ENCODE data around the gene WWTR1.

The WWTR1 gene

DNA sequence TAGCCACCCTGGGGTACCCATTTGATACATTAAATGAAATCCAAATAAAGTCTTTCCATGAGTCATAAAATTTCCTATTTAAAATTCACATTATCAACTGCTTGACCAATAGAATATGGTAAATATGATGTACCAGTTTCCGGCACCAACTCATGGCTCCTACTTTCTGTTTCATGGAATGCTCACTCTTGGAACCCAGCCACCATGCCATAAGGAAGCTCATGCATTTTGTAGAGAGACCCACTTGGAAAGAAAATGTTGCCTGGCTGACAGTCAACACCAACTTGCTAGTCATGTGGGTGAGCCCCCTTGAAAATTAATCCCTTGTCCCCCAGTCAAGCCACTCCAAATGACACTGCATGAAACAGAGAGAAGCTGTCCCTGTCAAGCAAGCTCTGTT is 57.2 kb downstream of the WWTR1 start:
- Histone ChIP-seq H3K27ac (peak overlapping the region in 1 of 2 donors; percentile 37), H3K4me3 (no peak overlapping the region)
- DNase-seq (ENCODE audit: low spot score), result no peak
- TF ChIP-seq, protein P1, sequence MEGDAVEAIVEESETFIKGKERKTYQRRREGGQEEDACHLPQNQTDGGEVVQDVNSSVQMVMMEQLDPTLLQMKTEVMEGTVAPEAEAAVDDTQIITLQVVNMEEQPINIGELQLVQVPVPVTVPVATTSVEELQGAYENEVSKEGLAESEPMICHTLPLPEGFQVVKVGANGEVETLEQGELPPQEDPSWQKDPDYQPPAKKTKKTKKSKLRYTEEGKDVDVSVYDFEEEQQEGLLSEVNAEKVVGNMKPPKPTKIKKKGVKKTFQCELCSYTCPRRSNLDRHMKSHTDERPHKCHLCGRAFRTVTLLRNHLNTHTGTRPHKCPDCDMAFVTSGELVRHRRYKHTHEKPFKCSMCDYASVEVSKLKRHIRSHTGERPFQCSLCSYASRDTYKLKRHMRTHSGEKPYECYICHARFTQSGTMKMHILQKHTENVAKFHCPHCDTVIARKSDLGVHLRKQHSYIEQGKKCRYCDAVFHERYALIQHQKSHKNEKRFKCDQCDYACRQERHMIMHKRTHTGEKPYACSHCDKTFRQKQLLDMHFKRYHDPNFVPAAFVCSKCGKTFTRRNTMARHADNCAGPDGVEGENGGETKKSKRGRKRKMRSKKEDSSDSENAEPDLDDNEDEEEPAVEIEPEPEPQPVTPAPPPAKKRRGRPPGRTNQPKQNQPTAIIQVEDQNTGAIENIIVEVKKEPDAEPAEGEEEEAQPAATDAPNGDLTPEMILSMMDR (IDR thresholded peaks at IDR 0.05), result no peak

DNA sequence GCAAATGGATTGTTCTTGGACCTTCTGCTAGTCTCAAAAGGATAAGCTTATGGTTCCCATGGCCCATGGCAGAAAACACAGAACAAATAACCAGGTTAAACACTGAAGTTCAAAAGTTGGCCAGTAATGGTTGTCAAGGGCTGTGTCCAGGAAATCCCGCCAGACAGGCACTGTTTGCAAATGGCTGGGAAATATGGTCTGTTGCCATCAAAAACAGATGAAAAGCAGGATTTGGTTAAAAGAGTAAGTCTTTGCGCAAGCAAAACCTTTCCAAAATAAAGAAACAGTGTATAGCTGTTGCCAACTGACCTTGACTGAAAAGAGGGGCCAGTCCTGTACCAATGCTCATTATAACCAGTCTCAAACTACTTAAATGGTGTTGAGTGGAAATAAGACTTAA is 58.6 kb downstream of the WWTR1 start:
- DNase-seq (ENCODE audit: low spot score), result peak; percentile 88
- H3K27ac ChIP-seq, result peak overlapping the region; percentile 29 to 79

DNA sequence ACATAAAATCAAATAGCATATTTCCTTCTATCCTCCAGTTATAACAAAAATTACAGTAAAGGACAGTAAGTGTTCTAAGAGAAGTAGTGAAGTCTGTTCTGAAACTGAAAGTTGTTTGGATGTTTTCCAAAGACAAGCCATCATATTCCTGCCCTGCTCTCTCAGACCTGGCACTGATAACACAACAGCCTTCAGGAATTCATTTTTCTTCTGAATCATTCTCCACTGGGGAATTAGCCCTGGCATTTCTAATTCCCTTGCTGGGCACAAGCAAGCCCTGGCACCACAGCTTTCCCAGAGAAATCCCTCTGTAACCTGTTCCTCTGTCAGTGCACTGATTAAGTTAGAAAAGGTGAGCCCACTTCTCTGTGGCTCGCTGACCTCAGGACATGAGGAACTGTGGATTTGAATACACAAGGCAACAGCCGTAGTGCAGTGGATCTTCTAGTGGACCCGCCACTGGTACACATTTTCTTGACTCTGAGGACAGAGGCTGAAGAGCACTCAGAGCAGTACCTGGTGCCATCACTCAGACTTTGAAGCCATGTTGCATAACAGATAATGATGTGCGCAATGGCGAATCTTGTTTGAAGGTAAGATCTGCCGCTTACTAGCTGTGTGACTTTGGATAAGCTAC is 61.6 kb downstream of the WWTR1 start:
- TF ChIP-seq, protein P1 (IDR thresholded peaks at IDR 0.05), result no peak
- Histone ChIP-seq H3K4me3 (no peak overlapping the region), H3K27ac (peak overlapping the region; percentile 33 to 77)
- no peak for DNase-seq (ENCODE audit: low spot score)

More for the DNA sequence above, 58.6 kb downstream of the WWTR1 start:
- H3K4me3 ChIP-seq, result no peak overlapping the region
- TF ChIP-seq, protein P1 (IDR thresholded peaks at IDR 0.05), result no peak

DNA sequence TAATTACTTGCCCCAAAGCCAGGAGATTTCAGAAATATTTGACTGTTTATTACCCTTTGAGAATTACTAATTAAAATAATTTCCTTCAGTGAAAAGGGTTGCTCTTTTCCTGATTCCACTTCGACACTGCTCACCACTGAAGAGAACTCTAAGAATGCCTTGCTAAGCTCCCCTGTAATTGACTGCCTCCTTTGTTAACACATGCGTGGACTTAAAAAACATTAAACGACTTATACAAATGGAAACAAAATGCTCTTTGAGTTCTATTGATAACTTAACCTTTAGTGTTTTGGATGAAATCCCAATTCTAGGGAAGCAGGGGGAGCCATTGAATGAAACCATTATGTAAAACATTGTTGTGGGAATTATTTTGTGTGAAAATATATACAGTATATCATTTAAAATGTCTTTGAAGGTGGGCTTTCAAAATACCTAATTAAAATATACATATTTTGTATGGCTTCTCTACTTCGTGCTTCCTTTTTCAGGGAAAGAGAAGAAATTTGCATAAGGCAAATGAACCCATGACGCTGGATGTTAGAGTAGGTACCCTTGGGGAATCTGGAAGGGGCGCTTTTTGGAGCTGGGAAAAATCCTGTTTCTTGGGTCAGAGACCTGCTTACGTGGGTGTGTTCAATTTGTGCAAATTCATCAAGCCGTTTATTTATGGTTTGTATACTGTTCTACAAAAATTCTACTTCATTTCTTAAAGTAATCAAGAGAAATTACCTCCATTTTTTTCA is 64.2 kb downstream of the WWTR1 start:
- TF ChIP-seq, protein P1 (IDR thresholded peaks at IDR 0.05), result no peak
- Histone ChIP-seq H3K27ac (no peak overlapping the region), H3K4me3 (no peak overlapping the region)
- no peak for DNase-seq (ENCODE audit: low spot score)

DNA sequence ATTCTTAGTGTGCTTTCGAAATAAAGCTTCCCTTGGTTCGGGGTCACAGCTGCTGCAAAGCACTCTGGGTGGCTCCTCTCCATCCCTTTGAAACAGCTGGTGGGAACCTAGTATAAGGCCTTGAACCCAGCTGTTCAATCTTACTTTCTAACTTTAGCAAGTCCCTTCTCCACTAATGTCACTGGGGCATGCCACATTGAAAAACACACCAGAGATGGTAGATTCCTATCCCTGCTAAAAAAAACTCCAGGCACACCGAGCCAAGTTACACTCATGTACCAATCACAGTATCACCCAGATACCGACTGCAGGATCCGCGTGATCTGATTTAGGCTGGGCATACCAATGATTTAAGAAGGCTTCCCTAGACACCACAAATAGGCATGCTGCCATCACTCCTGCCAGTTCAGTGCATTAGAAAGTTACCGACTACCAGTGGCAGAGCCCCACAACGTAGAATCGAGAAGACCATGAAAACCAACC is 65.0 kb downstream of the WWTR1 start:
- H3K27ac ChIP-seq, result peak overlapping the region; percentile 54 to 58
- H3K4me3 ChIP-seq, result peak overlapping the region; percentile 24
- DNase-seq (ENCODE audit: low spot score), result no peak
- TF ChIP-seq, protein P1 (IDR thresholded peaks at IDR 0.05), result no peak

DNA sequence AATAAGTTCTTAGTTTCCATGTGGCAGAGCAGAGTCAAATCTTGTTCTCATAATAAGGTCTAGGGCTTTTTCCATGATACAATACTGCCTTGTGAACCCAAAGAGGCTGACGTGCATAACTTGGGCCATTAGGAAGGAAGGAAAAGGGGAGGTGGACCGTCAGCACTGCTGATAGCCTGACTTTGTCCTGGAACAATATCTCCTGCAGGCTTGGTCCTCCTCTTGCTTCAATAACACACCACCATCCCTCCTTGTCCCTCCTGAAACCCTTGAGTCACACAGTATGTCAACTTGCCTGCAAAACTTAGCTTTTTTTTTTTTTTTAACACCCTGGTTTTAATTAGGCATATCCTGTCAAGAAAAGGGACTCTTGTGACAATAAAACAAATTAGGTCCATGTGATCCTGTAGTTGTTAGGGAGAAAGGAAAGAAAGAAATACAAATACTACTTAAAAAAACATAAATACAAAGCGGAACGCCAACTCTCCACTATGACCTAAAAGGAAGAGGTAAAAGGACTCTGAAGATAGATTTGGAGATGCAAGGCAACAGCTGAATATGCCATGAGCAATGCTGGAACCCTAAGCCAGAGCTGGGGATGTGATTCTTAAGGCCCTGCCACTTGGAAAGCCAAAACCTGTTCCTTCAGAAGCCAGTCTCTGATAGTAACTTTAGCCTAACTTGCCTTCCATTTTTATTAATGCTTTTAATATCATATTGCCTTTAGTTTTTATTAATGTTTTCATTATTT is 67.0 kb downstream of the WWTR1 start:
- TF ChIP-seq, protein P1 (IDR thresholded peaks at IDR 0.05), result no peak

More for the DNA sequence above, 67.0 kb downstream of the WWTR1 start:
- peak overlapping the region; percentile 13 to 65 for H3K27ac ChIP-seq
- no peak for DNase-seq (ENCODE audit: low spot score)
- no peak overlapping the region for H3K4me3 ChIP-seq

Data from coronary artery (tissue), 2 donors.